PC-9 (cell line): ENCODE measurements around the gene ST6GALNAC3.

Source experiments
- EZH2 ChIP-seq: fragments of 200-600 bp; sonication (generic); IDR thresholded peaks from 2 replicates; pipeline ENCODE4 v1.8.0; 2017; ENCODE audit warnings: antibody characterized with exemption, low read depth
- TF ChIP-seq, protein P1 (sequence below): fragments of 200-600 bp; sonication (generic); conservative IDR thresholded peaks from 2 replicates; pipeline ENCODE4 v1.6.1; 2017; ENCODE audit warnings: mixed run types, antibody characterized with exemption, mild to moderate bottlenecking, moderate library complexity

DNA sequence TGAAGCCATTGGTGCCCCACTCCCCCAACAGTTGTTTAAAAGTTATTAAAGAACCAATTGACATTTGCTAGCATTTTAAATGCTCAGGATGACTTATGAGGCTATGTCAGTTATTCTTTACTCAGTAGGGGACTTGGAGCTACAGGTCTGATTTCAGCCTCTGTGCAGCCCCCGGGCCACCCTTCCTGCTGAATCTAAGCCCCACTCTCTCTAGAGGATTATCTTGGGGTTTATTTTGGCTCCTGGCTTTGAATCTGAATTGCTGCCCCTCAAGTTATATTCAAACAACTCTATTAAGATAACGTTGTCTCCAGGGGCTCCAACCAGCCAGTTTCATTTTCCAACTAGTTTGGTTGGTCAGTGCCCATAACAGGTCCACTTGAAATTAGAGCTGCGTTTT, 135.1 kb downstream of the ST6GALNAC3 start:
- TF ChIP-seq, protein P1, sequence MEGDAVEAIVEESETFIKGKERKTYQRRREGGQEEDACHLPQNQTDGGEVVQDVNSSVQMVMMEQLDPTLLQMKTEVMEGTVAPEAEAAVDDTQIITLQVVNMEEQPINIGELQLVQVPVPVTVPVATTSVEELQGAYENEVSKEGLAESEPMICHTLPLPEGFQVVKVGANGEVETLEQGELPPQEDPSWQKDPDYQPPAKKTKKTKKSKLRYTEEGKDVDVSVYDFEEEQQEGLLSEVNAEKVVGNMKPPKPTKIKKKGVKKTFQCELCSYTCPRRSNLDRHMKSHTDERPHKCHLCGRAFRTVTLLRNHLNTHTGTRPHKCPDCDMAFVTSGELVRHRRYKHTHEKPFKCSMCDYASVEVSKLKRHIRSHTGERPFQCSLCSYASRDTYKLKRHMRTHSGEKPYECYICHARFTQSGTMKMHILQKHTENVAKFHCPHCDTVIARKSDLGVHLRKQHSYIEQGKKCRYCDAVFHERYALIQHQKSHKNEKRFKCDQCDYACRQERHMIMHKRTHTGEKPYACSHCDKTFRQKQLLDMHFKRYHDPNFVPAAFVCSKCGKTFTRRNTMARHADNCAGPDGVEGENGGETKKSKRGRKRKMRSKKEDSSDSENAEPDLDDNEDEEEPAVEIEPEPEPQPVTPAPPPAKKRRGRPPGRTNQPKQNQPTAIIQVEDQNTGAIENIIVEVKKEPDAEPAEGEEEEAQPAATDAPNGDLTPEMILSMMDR = no peak
- no peak for TF ChIP-seq EZH2
